ENCODE data around the gene RAB40C.

RAB40C gene

GRCh38 chr16:592518-593306, 2.8 kb downstream of the RAB40C start:
- TF ChIP-seq POU6F1 (CRISPR knock-in tag; IDR thresholded peaks at IDR 0.05; ENCODE audit: borderline replicate concordance, low read depth) (no peak), ZFP30 (CRISPR knock-in tag; IDR thresholded peaks at IDR 0.05) (no peak), ZNF565 (CRISPR knock-in tag; conservative IDR thresholded peaks at IDR 0.05; ENCODE audit: low read depth) (no peak), GLIS3 (CRISPR knock-in tag; IDR thresholded peaks at IDR 0.05) (no peak), CSRNP3 (CRISPR knock-in tag; IDR thresholded peaks at IDR 0.05) (no peak), PATZ1 (CRISPR knock-in tag; IDR thresholded peaks at IDR 0.05; ENCODE audit: borderline replicate concordance) (no peak), TOX (CRISPR knock-in tag; IDR thresholded peaks at IDR 0.05; ENCODE audit: borderline replicate concordance) (no peak), CSDC2 (CRISPR knock-in tag; IDR thresholded peaks at IDR 0.05) (no peak), ZNF70 (CRISPR knock-in tag; IDR thresholded peaks at IDR 0.05) (no peak), ZC3H10 (CRISPR knock-in tag; IDR thresholded peaks at IDR 0.05) (no peak), TSHZ2 (CRISPR knock-in tag; IDR thresholded peaks at IDR 0.05) (no peak), ZFP3 (CRISPR knock-in tag; IDR thresholded peaks at IDR 0.05) (no peak)
- ATAC-seq: no peak

- TF ChIP-seq PATZ1 (CRISPR knock-in tag; IDR thresholded peaks at IDR 0.05; ENCODE audit: borderline replicate concordance) (no peak), RARB (CRISPR knock-in tag; IDR thresholded peaks at IDR 0.05) (no peak), BACH2 (CRISPR knock-in tag; IDR thresholded peaks at IDR 0.05; ENCODE audit: borderline replicate concordance) (no peak), TCF4 (CRISPR knock-in tag; IDR thresholded peaks at IDR 0.05; ENCODE audit: borderline replicate concordance) (no peak), CSRNP3 (CRISPR knock-in tag; IDR thresholded peaks at IDR 0.05) (no peak), TSHZ2 (CRISPR knock-in tag; IDR thresholded peaks at IDR 0.05) (no peak), ZFP3 (CRISPR knock-in tag; IDR thresholded peaks at IDR 0.05) (no peak), ZC3H10 (CRISPR knock-in tag; IDR thresholded peaks at IDR 0.05) (no peak), ARNTL (CRISPR knock-in tag; IDR thresholded peaks at IDR 0.05; ENCODE audit: borderline replicate concordance, low read depth) (no peak), GLIS3 (CRISPR knock-in tag; IDR thresholded peaks at IDR 0.05) (no peak), SNAI2 (CRISPR knock-in tag; IDR thresholded peaks at IDR 0.05) (no peak), PPARA (CRISPR knock-in tag; IDR thresholded peaks at IDR 0.05; ENCODE audit: borderline replicate concordance) (no peak), ZNF70 (CRISPR knock-in tag; IDR thresholded peaks at IDR 0.05) (no peak), ZNF565 (CRISPR knock-in tag; conservative IDR thresholded peaks at IDR 0.05; ENCODE audit: low read depth) (no peak), CSDC2 (CRISPR knock-in tag; IDR thresholded peaks at IDR 0.05) (no peak), ZFP30 (CRISPR knock-in tag; IDR thresholded peaks at IDR 0.05) (no peak), ISL1 (CRISPR knock-in tag; IDR thresholded peaks at IDR 0.05) (no peak), TOX (CRISPR knock-in tag; IDR thresholded peaks at IDR 0.05; ENCODE audit: borderline replicate concordance) (no peak), ZNF8 (CRISPR knock-in tag; IDR thresholded peaks at IDR 0.05) (no peak), CREB5 (CRISPR knock-in tag; IDR thresholded peaks at IDR 0.05; ENCODE audit: low read depth) (no peak)
- no peak for ATAC-seq
Observed at GRCh38 chr16:593406-593805, 3.5 kb downstream of the RAB40C start.
